CD4-positive, alpha-beta T cell treated with Interleukin-4 for 4 hours (primary cell): ENCODE results near the gene ARHGAP19.
"Not testable (repeated sequence)": the region's sequence is repeated elsewhere in the genome, so short reads cannot be mapped to it uniquely, and the experiment has no call there.

Experiments used
- DNase-seq: peaks from one replicate; pipeline ENCODE4 v3.0.0-alpha.2; 2020

ARHGAP19 gene

DNA sequence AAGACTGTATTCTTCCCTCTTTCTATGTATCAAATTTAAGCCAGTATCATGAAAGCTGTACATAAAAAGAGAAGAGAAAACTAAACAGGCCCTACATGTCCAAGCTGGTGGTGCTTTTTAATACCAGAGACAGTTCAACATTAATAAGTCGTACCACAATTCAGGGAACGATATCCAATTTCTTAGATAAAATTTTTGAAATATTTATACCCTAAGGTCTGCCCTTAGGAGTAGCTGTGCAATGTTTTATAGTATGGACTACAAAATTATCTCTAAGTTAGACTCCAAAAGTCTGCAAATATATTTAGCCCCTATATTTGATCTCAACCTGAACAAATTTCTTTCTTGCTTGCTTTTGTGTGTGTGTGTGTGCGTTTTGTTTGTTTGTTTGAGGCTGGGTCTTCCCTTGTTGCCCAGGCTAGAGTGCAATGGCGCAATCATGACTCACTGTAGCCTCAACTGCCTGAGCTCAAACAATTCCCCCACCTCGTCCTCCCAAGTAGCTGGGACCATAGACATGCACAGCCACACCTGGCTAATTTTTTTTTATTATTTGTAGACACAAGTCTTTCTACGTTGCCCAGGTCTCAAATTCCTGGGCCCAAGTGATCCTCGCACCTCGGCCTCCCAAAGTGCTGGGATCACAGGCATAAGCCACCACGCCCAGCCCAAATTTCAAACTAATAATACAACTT, 13.2 kb downstream of the ARHGAP19 start:
- no peak for DNase-seq

DNA sequence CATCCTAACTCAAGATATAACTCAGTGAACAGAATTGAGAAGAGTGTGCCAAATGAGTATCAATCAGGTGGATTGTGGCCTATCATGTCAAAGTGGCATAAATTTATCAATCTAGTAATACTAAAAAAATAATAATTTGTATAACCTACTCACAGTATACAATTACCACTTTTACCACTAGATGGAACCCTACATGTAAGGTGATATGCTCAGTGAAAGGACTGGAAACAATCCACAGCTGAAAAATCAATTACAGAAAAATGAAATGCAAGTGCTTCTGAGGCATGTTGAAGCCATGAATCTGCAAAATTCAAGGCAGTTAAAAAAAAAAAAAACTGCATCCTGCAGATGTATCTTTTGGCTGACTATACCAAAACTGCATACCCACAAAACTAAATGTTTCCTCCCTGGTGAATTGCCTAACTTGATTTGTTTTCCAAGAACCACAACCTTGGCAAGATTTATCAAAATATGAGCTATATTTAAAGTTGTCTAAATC, 13.9 kb downstream of the ARHGAP19 start:
- DNase-seq, result peak; percentile 52

DNA sequence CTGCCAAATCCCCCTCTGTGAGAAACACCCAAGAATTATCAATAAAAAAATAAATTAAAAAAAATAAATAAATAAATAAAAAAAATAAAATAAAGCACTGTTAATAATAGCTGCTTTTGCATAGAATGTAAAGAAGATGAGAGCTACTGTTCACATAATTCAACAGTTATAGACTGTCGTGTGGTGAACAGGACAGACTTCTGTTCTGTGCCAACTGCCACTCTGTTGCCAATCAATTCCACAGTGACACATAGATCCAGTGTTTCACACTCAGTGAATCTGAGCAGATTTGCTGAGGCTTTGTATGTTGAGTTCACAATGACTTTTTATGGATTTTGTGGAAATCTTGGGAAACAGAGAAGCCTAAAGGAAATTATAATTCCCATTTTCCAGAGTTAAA, 14.9 kb downstream of the ARHGAP19 start:
- no peak for DNase-seq

DNA sequence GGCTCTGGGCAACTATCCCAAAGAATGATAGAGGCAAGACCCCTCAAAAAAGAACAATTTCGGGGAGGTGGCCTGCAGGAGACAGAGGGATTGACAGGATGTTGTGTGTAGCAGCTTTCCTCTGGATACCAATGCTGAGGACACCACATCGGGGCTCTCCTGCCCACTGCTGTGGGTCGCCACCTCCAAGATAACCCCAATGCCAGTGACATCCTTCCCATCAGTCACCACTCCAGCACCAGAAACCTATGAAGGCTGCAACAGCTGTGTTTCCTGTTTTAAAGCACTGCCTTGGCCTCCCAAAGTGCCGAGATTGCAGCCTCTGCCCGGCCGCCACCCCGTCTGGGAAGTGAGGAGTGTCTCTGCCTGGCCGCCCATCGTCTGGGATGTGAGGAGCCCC, 17.6 kb downstream of the ARHGAP19 start:
- no peak for DNase-seq

DNA sequence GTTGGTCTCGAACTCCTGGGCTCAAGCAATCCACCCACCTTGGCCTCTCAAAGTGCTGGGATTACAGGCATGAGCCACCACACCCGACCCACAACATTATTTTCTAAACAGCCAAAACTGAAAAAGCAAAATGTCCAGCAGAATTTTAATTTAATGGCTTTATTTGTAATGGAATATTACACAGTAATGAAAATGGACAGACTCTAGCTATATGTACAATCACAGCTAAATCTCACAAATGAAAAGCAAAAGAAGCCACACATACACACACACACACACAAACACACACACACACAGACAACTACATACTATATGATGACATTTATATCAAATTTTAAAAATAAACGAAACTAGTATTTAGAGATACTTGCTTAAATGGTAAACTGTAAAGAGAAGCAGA, 18.7 kb downstream of the ARHGAP19 start:
- no peak for DNase-seq

DNA sequence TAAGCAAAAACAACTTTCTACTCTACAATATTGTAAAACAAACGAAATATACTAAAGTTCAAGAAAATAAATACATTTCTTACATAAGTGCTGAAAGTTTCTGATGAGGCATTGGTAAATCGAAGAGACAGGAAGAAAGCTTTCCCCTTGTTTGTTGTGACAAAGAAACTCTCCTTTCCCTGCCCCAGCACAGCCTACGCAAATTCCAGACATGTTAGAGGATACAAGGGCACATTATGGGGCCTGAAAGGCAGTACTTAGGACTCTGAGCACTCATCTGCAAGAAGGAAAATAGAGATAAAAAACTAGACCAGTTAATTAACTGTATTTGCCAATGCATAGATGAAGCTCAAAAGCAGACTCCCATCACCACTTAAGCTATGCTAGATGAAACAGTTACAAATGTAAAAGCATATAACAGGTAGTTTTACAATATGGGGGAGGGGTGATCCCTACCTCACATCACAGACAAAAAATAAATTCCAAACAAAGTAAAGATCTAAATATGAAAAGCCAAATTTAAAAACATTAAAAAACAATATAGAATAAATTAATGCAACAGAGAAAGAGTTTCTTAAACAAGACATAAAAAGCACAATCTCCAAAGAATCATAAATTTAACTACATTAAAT, 21.8 kb downstream of the ARHGAP19 start:
- no peak for DNase-seq

DNA sequence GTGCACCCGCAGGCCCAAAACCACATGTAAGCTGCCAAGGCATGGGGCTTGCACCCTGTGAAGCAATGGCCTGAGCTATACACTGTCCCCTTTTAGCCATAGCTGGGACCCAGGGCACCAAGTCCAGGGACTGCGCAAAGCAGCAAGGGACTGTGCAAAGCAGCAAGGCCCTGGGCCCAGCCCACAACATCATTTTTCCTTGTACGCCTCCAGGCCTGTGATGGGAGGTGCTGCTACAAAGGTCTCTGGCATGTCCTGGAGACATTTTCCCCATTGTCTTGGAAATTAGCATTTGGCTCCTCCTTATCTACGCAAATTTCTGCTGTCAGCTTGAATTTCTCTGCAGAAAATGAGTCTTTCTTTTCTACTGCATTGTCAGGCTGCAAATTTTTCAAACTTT, 24.8 kb downstream of the ARHGAP19 start:
- DNase-seq, result no peak

DNA sequence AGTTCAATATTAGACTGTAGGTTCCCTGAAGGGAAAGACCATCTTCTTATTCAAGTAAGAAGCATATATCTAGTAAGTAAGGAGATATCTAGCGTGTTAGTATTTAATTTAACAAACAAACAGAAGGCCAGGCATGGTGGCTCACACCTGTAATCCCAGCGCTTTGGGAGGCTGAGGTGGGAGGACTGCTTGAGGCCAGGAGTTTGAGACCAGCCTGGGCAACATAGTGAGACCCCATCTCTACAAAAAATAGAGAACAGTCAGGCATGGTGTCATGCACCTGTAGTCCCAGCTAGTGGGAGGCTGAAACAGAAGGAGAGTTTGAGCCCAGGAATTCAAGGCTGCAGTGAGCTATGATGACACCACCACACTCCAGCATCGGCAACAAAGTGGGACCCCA, 27.3 kb downstream of the ARHGAP19 start:
- DNase-seq, result not testable (repeated sequence)

DNA sequence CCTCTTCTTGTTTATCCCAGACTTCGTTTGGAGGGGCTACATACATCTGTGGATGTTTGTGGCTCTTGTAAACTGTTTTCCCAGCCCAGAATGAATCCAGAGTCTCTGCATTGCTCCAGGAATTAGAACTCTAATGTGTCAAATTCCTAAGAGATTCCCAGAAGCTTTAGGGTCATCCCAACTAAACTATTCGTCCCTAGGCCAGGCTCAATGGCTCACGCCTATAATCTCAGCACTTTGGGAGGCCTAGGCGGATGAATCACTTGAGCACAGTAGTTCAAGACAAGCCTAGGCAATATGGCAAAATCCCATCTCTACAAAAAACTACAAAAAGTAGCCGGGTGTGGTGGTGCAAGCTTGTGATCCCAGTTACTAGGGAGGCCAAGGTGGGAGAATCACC, 28.5 kb downstream of the ARHGAP19 start:
- no peak for DNase-seq

DNA sequence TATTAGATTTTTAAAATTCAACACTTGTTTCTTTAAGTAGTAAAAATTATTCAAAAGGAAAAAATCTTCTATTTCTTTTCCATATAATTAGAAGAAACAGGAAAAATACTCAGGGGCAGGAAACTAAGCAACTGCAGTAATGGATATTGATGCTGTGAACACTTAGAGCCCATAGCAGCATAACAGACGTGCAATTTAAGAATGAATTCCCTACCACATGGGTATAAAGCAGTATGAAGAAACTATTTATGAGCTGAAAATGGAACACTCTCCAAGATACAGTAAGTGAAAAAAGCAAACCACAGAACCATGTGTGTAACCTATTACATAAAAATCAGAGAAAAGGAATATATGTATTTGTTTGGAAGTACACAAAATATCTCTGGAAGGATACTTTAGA, 30.8 kb downstream of the ARHGAP19 start:
- no peak for DNase-seq

DNA sequence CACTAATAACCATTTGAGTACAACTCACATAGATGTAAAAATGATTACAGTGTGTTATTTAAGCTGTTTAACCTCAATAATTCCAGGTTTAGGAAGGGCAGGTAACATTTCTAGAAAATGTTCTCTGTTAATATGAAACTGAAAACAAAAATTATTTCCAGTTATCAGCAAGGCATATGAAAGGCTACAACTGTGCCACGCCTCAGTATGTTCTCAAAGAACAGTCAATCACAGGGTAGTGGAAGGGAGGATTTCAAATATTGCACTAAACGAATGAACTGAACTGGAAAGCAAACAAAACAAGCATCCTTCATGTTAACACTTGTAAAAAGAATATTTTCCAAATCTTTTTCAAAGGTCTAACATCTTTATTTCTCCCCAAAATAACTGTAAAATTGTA, 31.3 kb downstream of the ARHGAP19 start:
- no peak for DNase-seq

DNA sequence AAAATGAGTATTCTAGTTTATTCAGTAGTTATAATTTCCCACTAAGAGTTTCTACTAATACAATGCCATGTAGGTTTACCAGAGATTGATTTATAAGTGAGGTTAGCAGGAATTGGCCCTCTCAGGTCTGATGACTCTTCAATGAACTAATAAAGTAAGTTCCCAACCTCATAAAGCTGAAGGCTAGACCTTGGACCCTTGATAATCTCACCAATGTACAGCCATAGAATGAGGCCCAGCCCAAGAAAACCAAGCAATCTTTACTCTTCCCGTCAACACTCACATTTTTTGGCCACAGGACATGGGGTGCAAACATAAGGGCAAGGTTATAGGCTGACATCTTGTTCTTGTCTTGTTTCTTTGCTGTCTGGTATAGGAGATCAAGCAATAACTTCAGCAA, 33.3 kb downstream of the ARHGAP19 start:
- DNase-seq, result no peak

DNA sequence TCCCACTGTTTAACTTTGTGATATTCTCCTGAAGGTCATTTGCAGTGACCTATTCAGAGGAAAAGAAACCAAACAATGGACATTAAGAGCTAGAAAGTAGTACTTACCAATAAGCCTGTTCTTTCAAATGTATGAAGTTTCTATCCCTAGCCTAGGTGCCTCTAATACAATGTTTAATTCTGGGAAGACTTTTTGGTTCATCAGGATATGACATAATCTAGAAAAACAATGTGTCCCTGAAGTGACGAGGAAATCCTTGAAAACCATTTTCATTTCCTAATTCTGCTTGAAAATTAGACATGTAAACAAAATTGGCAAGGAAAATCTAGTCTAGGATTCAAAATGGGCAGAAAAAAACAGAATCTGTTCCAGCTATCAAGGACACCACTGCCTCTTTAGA, 36.1 kb downstream of the ARHGAP19 start:
- no peak for DNase-seq

DNA sequence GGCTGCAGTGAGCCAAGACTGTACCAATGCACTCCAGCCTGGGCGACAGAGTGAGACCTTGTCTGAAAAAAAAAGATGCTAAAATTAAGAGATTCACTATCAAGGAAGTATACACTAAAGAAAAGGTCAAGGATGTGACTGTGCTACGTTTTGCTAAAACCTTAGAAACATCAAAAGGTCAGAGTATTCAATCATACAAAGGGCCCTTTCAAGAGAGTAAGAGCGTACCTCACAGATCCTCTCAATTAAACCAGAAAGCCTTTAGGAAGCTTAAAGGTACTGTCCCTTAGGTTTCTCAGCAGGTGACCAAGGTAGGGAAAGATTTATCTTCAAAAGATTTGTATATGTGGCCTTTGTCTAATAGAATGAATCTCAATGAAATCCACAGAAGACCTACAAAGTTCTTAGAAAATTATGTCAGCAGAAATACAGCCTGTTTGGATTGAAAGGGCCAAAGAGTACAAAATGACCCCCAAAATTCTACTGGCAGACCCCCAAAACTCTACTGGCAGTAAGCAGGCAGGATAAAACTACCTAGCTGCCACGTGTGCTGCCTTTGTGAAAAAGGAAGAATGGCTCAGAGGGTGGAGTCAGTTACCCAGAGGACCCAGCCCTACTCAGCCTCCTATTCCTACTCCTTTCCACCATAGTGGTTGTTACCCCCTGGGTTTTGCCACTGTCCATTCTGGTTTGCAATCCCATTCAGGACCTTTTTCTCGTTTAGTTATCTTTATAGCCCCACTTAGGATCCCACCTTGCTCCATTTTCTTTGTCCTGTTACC, 36.7 kb downstream of the ARHGAP19 start:
- no peak for DNase-seq

DNA sequence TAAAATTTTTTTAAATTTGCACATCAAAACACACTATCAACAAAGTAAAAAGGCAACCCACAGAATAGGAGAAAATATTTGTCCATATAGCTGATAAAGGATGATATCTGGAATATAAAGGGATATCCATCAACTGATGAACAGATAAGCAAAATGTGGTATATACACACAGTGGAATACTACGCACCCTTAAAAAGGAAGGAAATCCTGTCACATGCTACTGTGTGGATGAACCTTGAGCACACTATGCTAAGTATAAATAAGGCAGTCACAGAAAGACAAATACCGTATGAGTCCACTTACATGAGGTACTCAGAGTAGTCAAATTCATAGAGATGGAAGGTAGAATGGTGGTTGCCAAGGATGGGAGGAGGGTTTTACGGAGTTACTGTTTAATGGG, 37.7 kb downstream of the ARHGAP19 start:
- no peak for DNase-seq

DNA sequence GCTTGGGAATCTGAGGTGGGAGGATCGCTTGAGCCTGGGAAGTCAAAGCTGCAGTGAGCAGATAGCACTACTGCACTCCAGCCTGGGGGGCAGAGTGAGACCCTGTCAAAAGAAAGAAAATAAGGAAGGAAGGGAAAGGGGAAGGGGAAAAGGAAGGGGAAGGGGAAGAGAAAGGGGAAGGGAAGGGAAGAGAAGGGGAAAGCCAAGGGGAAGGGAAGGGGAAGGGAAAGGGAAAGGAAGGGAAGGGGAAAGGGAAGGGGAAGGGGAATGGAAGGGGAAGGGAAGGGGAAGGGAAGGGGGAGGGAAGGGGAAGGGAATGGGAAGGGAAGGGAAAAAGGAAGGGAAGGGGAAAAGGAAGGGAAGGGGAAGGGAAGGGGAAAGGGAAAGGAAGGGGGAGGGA, 41.5 kb downstream of the ARHGAP19 start:
- DNase-seq, result no peak

DNA sequence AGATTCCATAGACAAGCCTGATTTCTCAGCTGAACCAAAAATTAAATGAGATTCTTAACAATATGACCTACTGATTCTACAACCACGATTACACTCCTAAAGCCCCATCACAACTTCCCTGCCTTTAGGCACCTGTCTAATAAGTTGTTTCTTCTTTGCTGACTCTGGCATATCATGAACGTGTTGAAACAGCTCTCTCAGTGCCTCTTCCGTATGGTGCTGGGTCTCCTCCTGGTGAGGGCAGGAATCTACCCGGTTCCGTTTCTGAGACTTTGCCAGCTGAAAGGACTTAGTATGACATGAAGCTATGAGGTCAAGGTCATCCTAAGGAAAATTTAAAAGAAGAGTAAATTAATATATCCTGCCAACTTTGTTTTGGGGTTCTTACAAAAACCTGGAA, 48.6 kb downstream of the ARHGAP19 start:
- DNase-seq, result no peak

DNA sequence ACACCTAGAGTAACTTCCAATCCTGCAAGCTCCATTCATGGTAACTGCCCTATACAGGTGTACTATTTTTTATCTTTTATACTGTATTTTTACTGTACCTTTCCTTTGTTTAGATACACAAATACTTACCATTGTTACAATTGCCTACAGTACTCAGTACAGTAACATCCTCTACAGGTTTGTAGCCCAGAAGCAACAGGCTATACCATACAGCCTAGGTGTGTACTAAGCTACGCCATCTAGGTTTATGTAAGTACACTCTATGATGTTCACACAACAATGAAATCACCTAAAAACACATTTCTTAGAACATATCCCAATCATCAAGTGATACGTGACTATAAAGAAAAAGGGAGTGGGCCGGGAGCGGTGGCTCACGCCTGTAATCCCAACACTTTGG, 53.6 kb downstream of the ARHGAP19 start:
- DNase-seq, result no peak

DNA sequence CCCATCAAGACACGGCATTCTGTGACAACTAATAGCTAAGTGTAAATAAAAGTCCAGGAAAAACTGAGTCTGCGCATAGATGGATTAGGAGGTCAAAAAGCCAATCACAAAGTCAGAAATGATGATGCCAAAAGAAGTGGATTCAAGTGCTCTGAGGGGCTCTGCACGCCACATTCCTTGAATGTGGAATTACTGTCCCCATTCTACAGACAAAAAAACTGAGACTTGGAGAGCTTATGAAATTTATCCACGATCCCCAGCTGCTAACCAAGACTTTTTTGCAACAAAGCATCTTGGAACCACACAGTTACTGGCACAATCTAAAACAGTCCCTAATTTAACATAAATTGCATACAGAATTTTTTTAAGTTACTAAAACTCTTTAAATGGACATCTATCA, 57.1 kb downstream of the ARHGAP19 start:
- DNase-seq, result no peak

DNA sequence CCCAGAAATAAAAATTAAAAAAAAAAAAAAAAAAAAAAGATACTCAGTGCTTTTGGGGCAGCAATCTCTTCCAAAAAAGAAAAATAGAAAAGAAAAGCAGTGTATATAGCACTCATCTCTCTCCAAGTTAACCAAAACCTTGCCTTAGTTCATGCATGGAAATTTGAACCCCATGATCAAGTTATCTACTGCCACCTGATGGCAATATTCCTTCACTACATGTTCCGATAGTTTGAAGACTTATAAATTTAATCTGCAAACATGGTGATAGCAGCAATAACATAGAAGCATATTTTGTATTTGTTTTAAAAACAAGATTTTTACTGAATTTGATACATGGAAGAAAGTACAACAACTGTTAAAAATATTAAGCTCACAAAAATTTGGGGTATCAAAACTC, 58.0 kb downstream of the ARHGAP19 start:
- DNase-seq, result peak; percentile 22

DNA sequence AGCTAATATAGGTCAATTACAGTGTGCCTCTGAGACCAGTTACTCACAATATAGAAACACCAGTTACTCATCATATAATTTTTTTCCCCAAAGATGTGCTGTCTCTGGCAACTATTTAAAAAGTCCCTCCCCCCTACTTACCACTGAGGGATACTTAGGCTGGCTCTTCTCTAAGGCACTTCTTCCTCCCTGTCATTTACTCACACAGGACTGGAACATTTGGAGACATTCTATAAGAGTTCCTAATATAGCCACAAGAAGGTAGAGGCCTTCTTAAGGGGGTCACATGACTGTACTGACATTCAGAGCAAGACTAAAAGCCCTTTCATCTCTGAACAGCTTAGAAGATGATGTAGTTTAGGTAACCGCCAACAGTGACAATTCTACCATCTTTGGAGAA, 62.3 kb downstream of the ARHGAP19 start:
- no peak for DNase-seq

DNA sequence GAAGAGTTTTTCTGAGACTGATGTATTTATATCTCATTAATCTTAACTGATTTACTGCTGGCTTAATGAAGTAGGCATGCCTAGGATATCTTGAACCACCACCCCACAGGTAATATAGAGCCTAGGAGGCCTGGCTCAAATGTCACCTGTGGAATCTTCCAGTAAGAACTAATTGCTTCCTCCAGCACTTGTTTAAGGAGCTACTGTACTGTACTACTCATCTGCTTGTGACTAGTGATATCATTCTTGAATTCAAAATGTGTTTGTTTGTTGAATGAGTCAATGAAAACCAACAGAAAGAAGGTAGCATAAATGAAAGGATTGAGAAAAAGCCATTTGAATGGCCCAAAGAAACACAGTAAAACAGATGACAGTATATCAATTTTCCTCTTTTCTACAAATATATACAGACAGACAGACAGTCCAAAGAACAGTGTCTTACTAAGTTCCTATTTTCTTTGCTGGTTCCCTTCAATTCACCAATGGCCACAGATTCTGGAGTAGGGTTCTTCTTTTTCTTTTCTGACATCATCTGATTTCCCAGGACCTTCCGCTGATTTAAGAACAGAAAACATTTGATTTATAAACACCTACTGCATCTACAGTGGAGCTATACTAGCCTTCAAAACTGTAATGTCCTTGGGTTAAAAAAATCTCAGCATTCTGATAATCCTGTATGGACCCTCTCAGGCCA, 63.0 kb downstream of the ARHGAP19 start:
- no peak for DNase-seq

DNA sequence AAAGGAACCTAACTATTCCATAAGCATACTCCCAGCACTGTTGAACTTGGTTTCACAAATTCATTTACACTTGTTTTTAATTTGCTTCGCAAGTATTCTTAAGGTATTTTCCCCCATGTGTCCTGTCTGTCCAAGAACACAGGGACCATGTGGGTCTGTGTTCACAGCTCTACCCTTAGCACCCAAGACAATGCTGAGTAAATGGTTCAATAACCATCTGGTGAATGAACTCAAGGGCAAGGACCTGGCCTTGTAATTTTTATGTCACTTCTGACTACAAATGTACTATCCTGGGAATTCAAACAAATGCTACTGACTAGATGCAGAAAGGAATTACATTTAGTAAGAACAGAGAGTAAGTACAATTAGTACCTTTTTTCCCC, 63.7 kb downstream of the ARHGAP19 start:
- no peak for DNase-seq
